DOHH2 (cell line): ENCODE measurements around the gene CPED1.

Experiments
- H3F3A ChIP-seq: fragments of 200-600 bp; sonication (generic), shearing (Covaris generic); 2 replicates; pipeline ENCODE4 v1.6.0; 2016; ENCODE audit warnings: antibody characterized with exemption, mild to moderate bottlenecking; ENCODE audit not compliant: control insufficient read depth, insufficient read depth
- H3K27ac ChIP-seq: fragments of 200-600 bp; sonication (generic); 2 replicates; pipeline ENCODE4 v1.5.1; 2014; ENCODE audit warnings: low read depth, mild to moderate bottlenecking, low read length, moderate library complexity
- H3K27me3 ChIP-seq: fragments of 200-600 bp; sonication (generic); 2 replicates; pipeline ENCODE4 v1.6.1; 2014; ENCODE audit warnings: mild to moderate bottlenecking, low read length, mixed read lengths; ENCODE audit not compliant: control insufficient read depth
- H3K36me3 ChIP-seq: fragments of 200-600 bp; sonication (generic); 2 replicates; pipeline ENCODE4 v1.6.1; 2014; ENCODE audit warnings: mild to moderate bottlenecking, low read length, moderate library complexity, mixed read lengths; ENCODE audit not compliant: control insufficient read depth
- H3K4me1 ChIP-seq: fragments of 200-600 bp; sonication (generic); 2 replicates; pipeline ENCODE4 v1.6.1; 2014; ENCODE audit warnings: mild to moderate bottlenecking, low read length, mixed read lengths; ENCODE audit not compliant: control insufficient read depth
- H3K4me2 ChIP-seq: fragments of 200-600 bp; sonication (generic); 2 replicates; pipeline ENCODE4 v1.6.0; 2014; ENCODE audit warnings: mild to moderate bottlenecking, low read length, moderate library complexity
- H3K4me3 ChIP-seq: fragments of 200-600 bp; sonication (generic); 2 replicates; pipeline ENCODE4 v1.5.1; 2014; ENCODE audit warnings: mild to moderate bottlenecking, low read length, mixed read lengths
- H3K79me2 ChIP-seq: fragments of 200-600 bp; sonication (generic); 2 replicates; pipeline ENCODE4 v1.6.1; 2014; ENCODE audit warnings: mild to moderate bottlenecking, low read length, mixed read lengths; ENCODE audit not compliant: control insufficient read depth
- H3K9me2 ChIP-seq: fragments of 200-600 bp; sonication (generic); replicated peaks from 2 replicates; pipeline ENCODE4 v1.6.1; 2014; ENCODE audit warnings: mild to moderate bottlenecking, low read length, mixed read lengths; ENCODE audit not compliant: control insufficient read depth
- H3K9me3 ChIP-seq: fragments of 200-600 bp; sonication (generic); 2 replicates; pipeline ENCODE4 v1.6.1; 2014; ENCODE audit warnings: antibody characterized with exemption, low read length, mixed read lengths; ENCODE audit not compliant: control insufficient read depth, insufficient read depth
- H4K20me1 ChIP-seq: fragments of 200-600 bp; sonication (generic); 2 replicates; pipeline ENCODE4 v1.6.0; 2014; ENCODE audit warnings: low read depth, mild to moderate bottlenecking, antibody characterized with exemption, low read length, moderate library complexity; ENCODE audit not compliant: control insufficient read depth, insufficient read depth
- EZH2phosphoT487 ChIP-seq: fragments of 200-600 bp; sonication (generic); IDR thresholded peaks from 2 replicates; pipeline ENCODE4 v1.6.1; 2017; ENCODE audit warnings: borderline replicate concordance, mild to moderate bottlenecking, antibody characterized with exemption, low read length, moderate library complexity, mixed read lengths
- TF ChIP-seq, protein P1 (sequence below): fragments of 200-600 bp; sonication (generic); IDR thresholded peaks from one replicate; pipeline ENCODE4 v1.5.1; 2014; ENCODE audit warnings: antibody characterized with exemption, mild to moderate bottlenecking, low read depth, low read length; ENCODE audit not compliant: poor library complexity, severe bottlenecking

Gene CPED1

DNA sequence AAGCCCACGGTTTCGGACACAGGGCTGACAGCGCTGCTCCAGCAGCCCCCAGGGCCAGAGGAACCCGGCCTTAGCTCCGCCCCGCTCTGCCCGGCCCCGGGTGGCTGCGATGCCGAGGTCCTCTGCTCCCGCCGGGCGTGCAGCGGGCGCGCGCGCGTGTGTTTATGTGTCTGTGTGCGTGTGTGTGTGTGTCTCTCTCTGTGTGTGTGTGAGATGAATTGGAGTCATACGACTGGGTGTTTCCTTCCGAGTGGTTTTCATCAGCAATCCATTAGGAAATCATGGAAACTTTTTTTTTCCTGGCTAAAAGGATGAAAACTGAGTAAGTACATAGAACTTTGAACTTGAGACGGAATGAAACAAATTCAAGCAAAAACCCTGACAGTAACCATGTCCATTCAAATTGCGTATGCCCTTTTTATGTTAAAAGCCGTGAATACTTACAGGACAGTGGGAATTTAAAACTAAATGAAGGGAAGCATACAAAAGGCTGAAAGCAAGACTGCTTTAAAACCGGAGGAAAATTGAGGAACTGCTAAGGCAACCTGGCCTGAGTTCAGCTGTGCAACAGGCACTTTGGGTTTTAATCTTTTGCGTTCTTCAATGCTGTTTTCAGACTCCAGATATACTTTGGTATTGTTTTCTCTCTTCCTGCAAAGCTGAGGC is at the start of gene CPED1:
CPED1 (plus strand) TSS at position 121 of the 666 bp plus-strand sequence. CDS start 911 bp downstream, outside the sequence.
- TF ChIP-seq, protein P1, sequence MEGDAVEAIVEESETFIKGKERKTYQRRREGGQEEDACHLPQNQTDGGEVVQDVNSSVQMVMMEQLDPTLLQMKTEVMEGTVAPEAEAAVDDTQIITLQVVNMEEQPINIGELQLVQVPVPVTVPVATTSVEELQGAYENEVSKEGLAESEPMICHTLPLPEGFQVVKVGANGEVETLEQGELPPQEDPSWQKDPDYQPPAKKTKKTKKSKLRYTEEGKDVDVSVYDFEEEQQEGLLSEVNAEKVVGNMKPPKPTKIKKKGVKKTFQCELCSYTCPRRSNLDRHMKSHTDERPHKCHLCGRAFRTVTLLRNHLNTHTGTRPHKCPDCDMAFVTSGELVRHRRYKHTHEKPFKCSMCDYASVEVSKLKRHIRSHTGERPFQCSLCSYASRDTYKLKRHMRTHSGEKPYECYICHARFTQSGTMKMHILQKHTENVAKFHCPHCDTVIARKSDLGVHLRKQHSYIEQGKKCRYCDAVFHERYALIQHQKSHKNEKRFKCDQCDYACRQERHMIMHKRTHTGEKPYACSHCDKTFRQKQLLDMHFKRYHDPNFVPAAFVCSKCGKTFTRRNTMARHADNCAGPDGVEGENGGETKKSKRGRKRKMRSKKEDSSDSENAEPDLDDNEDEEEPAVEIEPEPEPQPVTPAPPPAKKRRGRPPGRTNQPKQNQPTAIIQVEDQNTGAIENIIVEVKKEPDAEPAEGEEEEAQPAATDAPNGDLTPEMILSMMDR = no peak
- TF ChIP-seq EZH2phosphoT487 = peak; percentile 71; the same call in 1 of the 2 replicates
- no peaks in the 10 kb centered on the region for H3K79me2 ChIP-seq
- peaks cover 45% of the 10 kb centered on the region for H3K27me3 ChIP-seq
- no peaks in the 10 kb centered on the region for H3K9me3 ChIP-seq
- no peaks in the 10 kb centered on the region for H3F3A ChIP-seq
- H3K27ac ChIP-seq = no peak within 1 kb of the TSS
- no peaks in the 10 kb centered on the region for H4K20me1 ChIP-seq
- H3K4me2 ChIP-seq = peak within 1 kb of the TSS; percentile 83
- no peaks in the 10 kb centered on the region for H3K9me2 ChIP-seq
- peak within 1 kb of the TSS; percentile 66 for H3K4me3 ChIP-seq
- H3K36me3 ChIP-seq = no peaks in the 10 kb centered on the region
- H3K4me1 ChIP-seq = peaks cover 27% of the 10 kb centered on the region

DNA sequence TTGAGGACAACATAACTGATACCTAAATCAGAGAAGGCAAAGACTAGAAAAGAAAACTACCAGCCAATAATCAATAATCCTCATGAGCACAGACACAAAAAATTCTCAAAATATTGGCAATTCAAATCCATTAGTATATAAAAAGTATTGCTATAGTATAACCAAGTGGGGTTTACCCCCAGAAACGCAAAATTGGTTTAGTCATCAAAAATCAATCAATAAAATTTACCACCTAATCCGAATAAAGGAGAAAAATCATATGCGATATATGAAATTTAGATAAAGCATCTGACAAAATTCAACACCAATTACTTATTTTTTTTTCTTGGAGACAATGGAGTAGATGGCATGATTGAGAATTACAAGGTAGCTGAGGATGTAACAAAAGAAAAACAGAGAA is 49.2 kb upstream of the CPED1 start:
- Histone ChIP-seq H3K4me2 (no peak overlapping the region), H3K36me3 (no peaks in the 10 kb centered on the region), H3K27me3 (0 out of 2 replicates have a peak, but pooled peaks cover 4% of the 10 kb centered on the region), H3F3A (peaks cover 2% of the 10 kb centered on the region; the same call in 1 of the 2 replicates), H3K9me2 (no peaks in the 10 kb centered on the region), H3K9me3 (no peaks in the 10 kb centered on the region), H3K79me2 (no peaks in the 10 kb centered on the region), H3K27ac (no peak overlapping the region), H3K4me3 (no peak overlapping the region), H4K20me1 (no peaks in the 10 kb centered on the region), H3K4me1 (no peaks in the 10 kb centered on the region)
- TF ChIP-seq EZH2phosphoT487 = no peak
- TF ChIP-seq, protein P1 = no peak

DNA sequence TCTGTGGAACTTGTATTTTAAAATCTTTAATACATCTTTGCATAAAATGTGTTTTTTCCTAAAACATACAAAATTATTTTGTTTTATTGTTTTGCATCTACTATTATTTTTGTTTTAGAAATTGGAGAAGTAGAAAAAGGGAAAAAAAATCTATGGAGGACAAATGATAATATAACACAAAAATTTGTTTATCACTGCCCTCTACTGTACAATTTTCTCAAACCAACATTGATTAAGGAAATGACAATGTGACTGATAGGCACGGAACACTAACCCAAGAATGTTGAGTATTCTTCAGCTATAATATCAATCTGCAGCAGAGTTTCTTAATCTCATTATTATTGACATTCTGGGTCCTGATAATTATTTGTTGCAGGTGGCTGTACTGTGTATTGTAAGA is 47.4 kb upstream of the CPED1 start:
- H3K9me3 ChIP-seq = no peaks in the 10 kb centered on the region
- no peaks in the 10 kb centered on the region for H3K4me1 ChIP-seq
- 0 out of 2 replicates have a peak, but pooled peaks cover 2% of the 10 kb centered on the region for H3K27me3 ChIP-seq
- no peaks in the 10 kb centered on the region for H3K9me2 ChIP-seq
- TF ChIP-seq, protein P1 = peak; percentile 53
- TF ChIP-seq EZH2phosphoT487 = no peak
- no peaks in the 10 kb centered on the region for H3K79me2 ChIP-seq
- H3K36me3 ChIP-seq = no peaks in the 10 kb centered on the region
- no peak overlapping the region for H3K4me3 ChIP-seq
- no peak overlapping the region for H3K4me2 ChIP-seq
- no peaks in the 10 kb centered on the region for H4K20me1 ChIP-seq
- H3F3A ChIP-seq = peaks cover 3% of the 10 kb centered on the region; the same call in 1 of the 2 replicates
- no peak overlapping the region for H3K27ac ChIP-seq
